Activated naive CD4-positive, alpha-beta T cell treated with anti-CD3 and anti-CD28 coated beads for 36 hours (primary cell): ENCODE results near the gene FAM78A. TPM values are rescaled to one million over a fixed set of nuclear protein-coding genes. Genes with fewer than 3 reads are reported as not detected.

Experiments
- CTCF ChIA-PET: fragments of 350-600 bp; sonication (Branson Sonifier 250); formaldehyde crosslinking; loops from one replicate; lab custom pipeline; 2021; ENCODE audit warnings: antibody characterized with exemption; lab: Charles Lee
- DNase-seq: peaks from one replicate; pipeline ENCODE4 v3.0.0-alpha.2; 2020
- H3K27ac Mint-ChIP-seq: one replicate; pipeline ENCODE4 v1.8.0; 2021; ENCODE audit warnings: mild to moderate bottlenecking, mixed read lengths
- H3K27me3 Mint-ChIP-seq: one replicate; pipeline ENCODE4 v1.8.0; 2021; ENCODE audit warnings: low read depth, mixed read lengths
- H3K36me3 Mint-ChIP-seq: one replicate; pipeline ENCODE4 v1.8.0; 2021; ENCODE audit warnings: low read depth, mixed read lengths
- H3K4me1 Mint-ChIP-seq: one replicate; pipeline ENCODE4 v1.8.0; 2021; ENCODE audit warnings: low read depth, mixed read lengths
- H3K4me3 Mint-ChIP-seq: one replicate; pipeline ENCODE4 v1.8.0; 2021; ENCODE audit warnings: mild to moderate bottlenecking, moderate library complexity, mixed read lengths
- H3K9me3 Mint-ChIP-seq: one replicate; pipeline ENCODE4 v1.8.0; 2021; ENCODE audit warnings: mixed read lengths
- intact Hi-C: fragments of 100-400 bp; cut with micrococcal nuclease; formaldehyde crosslinking; loops from one replicate; pipeline ENCODE4 v1.15.1; 2023
- total RNA-seq, 2 experiments: library from RNA; stranded (reverse); gene quantifications; one replicate each; pipeline ENCODE4 v1.2.3, GENCODE V29; 2021

FAM78A gene
- total RNA-seq, 2 experiments from 2014 or later = 24.1 to 24.7 TPM

GRCh38 chr9:131288217-131288616 is 11.9 kb upstream of the FAM78A start:
- intact Hi-C loops = no loop called here
- Mint-ChIP-seq H3K27ac (no peak overlapping the region), H3K36me3 (no peaks in the 10 kb centered on the region), H3K27me3 (no peaks in the 10 kb centered on the region), H3K4me3 (no peak overlapping the region), H3K9me3 (no peaks in the 10 kb centered on the region), H3K4me1 (no peaks in the 10 kb centered on the region)
- CTCF ChIA-PET = interaction anchor here (0.6 to 2.3 kb wide), 3 partner anchors 48 to 470 kb away, joined by 3 to 11 read pairs (median 4); no protein-coding TSS in a partner anchor
- DNase-seq = no peak

- no peaks in the 10 kb centered on the region for H3K9me3 Mint-ChIP-seq
- no peak overlapping the region for H3K4me3 Mint-ChIP-seq
- no peak for DNase-seq
- intact Hi-C loops = no loop called here
- no peak overlapping the region for H3K27ac Mint-ChIP-seq
- H3K4me1 Mint-ChIP-seq = peaks cover under 1% of the 10 kb centered on the region
- H3K27me3 Mint-ChIP-seq = peaks cover under 1% of the 10 kb centered on the region
- no peaks in the 10 kb centered on the region for H3K36me3 Mint-ChIP-seq
- CTCF ChIA-PET = interaction anchor here (0.6 to 1.0 kb wide), 2 partner anchors 49 to 471 kb away, joined by 3 to 4 read pairs; no protein-coding TSS in a partner anchor
These were observed 11.0 kb upstream of the FAM78A start for GRCh38 chr9:131287359-131287758.

DNA sequence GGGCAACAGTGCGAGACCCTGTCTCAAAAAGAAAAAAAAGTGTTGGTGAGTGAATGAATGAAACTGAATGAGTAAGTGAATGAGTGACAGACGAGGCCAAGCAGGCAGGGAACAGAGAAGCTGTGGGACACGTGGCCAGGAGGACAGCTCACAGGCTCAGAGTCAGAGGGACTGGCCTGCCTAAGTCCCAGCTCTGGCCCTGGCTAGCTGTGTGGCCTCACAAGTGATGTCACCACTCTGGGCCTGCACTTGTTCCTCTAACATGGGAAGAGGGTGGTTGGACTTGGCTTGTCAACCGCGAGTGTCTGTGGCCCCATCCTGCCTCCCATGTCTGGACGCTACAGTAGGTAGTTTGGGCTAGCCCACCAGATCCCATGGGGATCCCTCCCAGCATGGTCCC is 8.5 kb upstream of the FAM78A start:
- no peak for DNase-seq
- no peaks in the 10 kb centered on the region for H3K36me3 Mint-ChIP-seq
- no peaks in the 10 kb centered on the region for H3K9me3 Mint-ChIP-seq
- CTCF ChIA-PET = no interaction called here
- H3K4me3 Mint-ChIP-seq = no peak overlapping the region
- H3K27ac Mint-ChIP-seq = no peak overlapping the region
- peaks cover 11% of the 10 kb centered on the region for H3K4me1 Mint-ChIP-seq
- intact Hi-C loops = no loop called here
- H3K27me3 Mint-ChIP-seq = peaks cover 4% of the 10 kb centered on the region

GRCh38 chr9:131282688-131283422 is 6.5 kb upstream of the FAM78A start:
- Mint-ChIP-seq H3K27me3 (peaks cover 4% of the 10 kb centered on the region), H3K4me3 (no peak overlapping the region), H3K27ac (no peak overlapping the region), H3K36me3 (no peaks in the 10 kb centered on the region), H3K9me3 (no peaks in the 10 kb centered on the region), H3K4me1 (peaks cover 20% of the 10 kb centered on the region)
- intact Hi-C loops = no loop called here
- DNase-seq = no peak
- CTCF ChIA-PET = no interaction called here

DNA sequence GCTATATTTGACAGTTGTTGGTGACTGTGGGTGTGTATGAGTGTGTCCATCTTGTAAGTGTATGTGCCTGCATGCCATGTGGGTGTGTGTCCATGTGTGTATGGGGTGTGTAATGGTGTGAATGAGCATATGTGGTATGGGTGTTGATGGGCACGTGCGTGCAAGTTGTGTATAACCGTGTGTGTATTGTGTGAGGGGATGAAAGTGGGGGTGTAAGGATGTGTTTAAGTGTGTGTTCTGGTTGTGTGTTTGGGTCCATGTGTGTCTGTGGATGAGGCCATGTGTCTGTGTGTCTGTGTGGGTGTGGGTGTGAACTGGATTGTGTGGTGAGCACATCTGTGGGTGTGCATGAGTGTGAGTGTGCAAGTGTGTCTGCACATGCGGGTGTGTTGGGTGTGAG is 5.9 kb upstream of the FAM78A start:
- Mint-ChIP-seq H3K4me1 (peaks cover 20% of the 10 kb centered on the region), H3K27me3 (peaks cover 4% of the 10 kb centered on the region), H3K27ac (no peak overlapping the region), H3K9me3 (no peaks in the 10 kb centered on the region), H3K4me3 (peak overlapping the region; percentile 7), H3K36me3 (no peaks in the 10 kb centered on the region)
- CTCF ChIA-PET = no interaction called here
- no peak for DNase-seq
- intact Hi-C loops = no loop called here

DNA sequence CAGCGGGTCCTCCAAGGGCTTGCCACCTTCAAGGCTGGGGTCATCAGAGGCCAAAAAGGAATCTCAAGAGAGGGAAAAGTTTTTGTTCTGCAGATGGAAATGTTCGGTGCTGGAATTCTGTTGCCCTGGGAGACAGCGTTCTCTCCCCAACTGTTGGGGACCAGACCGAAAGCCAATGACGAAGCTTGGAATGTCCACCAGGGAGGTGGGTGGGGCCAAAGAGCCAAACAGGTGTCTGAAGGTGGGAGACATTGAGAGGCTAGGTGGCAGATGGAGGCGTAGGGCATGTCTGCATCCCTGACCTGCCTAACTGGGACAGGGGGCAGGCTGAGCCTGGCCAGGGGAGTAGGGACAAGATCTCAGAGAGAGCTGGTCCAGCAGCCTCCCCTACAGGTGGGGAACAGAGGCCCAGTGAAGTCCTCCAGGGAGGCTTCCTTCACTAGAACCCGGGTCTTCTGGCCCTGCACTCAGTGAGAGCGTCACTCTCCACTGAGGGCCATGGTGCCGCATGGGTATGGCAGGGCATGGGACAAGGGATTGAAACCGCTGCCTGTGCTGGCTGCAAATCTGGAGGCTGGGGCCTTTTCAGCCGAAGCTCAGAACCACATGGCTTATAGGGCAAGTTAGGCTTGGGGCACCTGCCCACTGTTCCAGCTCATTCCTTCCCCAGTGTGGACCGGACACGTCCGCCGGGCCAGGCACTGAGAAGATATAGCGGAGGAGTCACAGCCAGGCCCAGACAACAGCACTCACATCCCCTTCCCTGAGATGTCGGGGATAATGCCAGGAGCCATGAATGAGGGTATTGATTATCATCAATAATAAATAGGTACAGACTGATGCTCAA is 5.0 kb upstream of the FAM78A start:
- CTCF ChIA-PET = no interaction called here

DNA sequence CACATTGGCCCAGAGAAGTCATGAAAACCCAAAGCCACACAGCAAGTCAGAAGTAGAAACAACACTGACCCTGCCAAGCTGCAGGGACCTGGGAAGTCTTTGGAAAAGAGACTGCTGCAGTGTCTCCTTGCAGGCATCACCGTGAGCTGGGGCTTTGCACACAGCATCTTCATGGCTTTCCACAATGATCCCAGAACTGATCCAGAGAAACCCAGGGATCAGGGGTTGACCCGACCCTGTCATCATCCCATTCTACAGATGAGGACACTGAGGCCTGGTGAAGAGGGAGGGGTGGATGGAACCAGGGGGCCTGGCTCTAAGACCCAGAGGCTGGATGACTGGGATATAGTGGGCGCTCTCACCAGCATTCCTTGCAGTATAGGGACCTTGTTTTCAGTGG is 4.3 kb upstream of the FAM78A start:
- Mint-ChIP-seq H3K36me3 (peaks cover 7% of the 10 kb centered on the region), H3K4me1 (peaks cover 20% of the 10 kb centered on the region), H3K27ac (no peak overlapping the region), H3K9me3 (no peaks in the 10 kb centered on the region), H3K4me3 (no peak overlapping the region), H3K27me3 (peaks cover 4% of the 10 kb centered on the region)
- CTCF ChIA-PET = interaction anchor here (1.1 kb wide), 1 partner anchor 56 kb away, joined by 3 read pairs; no protein-coding TSS in a partner anchor
- no peak for DNase-seq
- intact Hi-C loops = no loop called here

More for the DNA sequence above, 5.0 kb upstream of the FAM78A start:
- no peak for DNase-seq
- H3K4me3 Mint-ChIP-seq = no peak overlapping the region
- no peaks in the 10 kb centered on the region for H3K9me3 Mint-ChIP-seq
- intact Hi-C loops = no loop called here
- H3K4me1 Mint-ChIP-seq = peaks cover 20% of the 10 kb centered on the region
- peaks cover 1% of the 10 kb centered on the region for H3K36me3 Mint-ChIP-seq
- peaks cover 4% of the 10 kb centered on the region for H3K27me3 Mint-ChIP-seq
- no peak overlapping the region for H3K27ac Mint-ChIP-seq

- Mint-ChIP-seq H3K27ac (no peak overlapping the region), H3K9me3 (no peaks in the 10 kb centered on the region), H3K4me3 (no peak overlapping the region), H3K4me1 (peaks cover 20% of the 10 kb centered on the region), H3K36me3 (peaks cover 13% of the 10 kb centered on the region), H3K27me3 (peaks cover 4% of the 10 kb centered on the region)
- CTCF ChIA-PET = interaction anchor here (0.5 to 1.1 kb wide), 2 partner anchors 57 to 72 kb away, joined by 3 to 4 read pairs; no protein-coding TSS in a partner anchor
- DNase-seq = no peak
- intact Hi-C loops = loop anchor here (5.0 to 10.0 kb wide), 4 partner anchors 32 to 1445 kb away; partner anchors contain the start of genes C9orf78, POMT1 and USP20
These were observed 3.7 kb upstream of the FAM78A start for GRCh38 chr9:131279863-131280570.

GRCh38 chr9:131279196-131279862 is 3.0 kb upstream of the FAM78A start:
- no peaks in the 10 kb centered on the region for H3K9me3 Mint-ChIP-seq
- CTCF ChIA-PET = interaction anchor here (0.5 to 1.1 kb wide), 4 partner anchors 58 to 216 kb away, joined by 3 to 7 read pairs (median 4); no protein-coding TSS in a partner anchor
- H3K27ac Mint-ChIP-seq = no peak overlapping the region
- DNase-seq = no peak
- intact Hi-C loops = loop anchor here (5.0 to 10.0 kb wide), 4 partner anchors 33 to 1445 kb away; partner anchors contain the start of genes C9orf78, POMT1 and USP20
- H3K4me1 Mint-ChIP-seq = peaks cover 20% of the 10 kb centered on the region
- H3K4me3 Mint-ChIP-seq = peak overlapping the region; percentile 76
- H3K27me3 Mint-ChIP-seq = peaks cover 4% of the 10 kb centered on the region
- peaks cover 20% of the 10 kb centered on the region for H3K36me3 Mint-ChIP-seq

GRCh38 chr9:131278702-131279111 is 2.4 kb upstream of the FAM78A start:
- no peak for DNase-seq
- intact Hi-C loops = loop anchor here (1.0 to 10.0 kb wide), 6 partner anchors 9 to 1444 kb away; partner anchors contain the start of genes C9orf78, POMT1 and USP20
- CTCF ChIA-PET = interaction anchor here (0.5 to 0.9 kb wide), 3 partner anchors 62 to 216 kb away, joined by 3 to 7 read pairs (median 3); no protein-coding TSS in a partner anchor
- peaks cover 26% of the 10 kb centered on the region for H3K36me3 Mint-ChIP-seq
- peaks cover 20% of the 10 kb centered on the region for H3K4me1 Mint-ChIP-seq
- peaks cover 4% of the 10 kb centered on the region for H3K27me3 Mint-ChIP-seq
- no peaks in the 10 kb centered on the region for H3K9me3 Mint-ChIP-seq
- H3K4me3 Mint-ChIP-seq = peak overlapping the region; percentile 76
- peak overlapping the region; percentile 28 for H3K27ac Mint-ChIP-seq
